Measurements from ENCODE around the gene KRT86.

GRCh38 chr12:52285172-52285745, 10.8 kb downstream of the KRT86 start:
- TF ChIP-seq POLR2AphosphoS5 (IDR thresholded peaks at IDR 0.05) (no peak), POLR2A (IDR thresholded peaks at IDR 0.05) (no peak)
- TF ChIP-seq, protein P1, sequence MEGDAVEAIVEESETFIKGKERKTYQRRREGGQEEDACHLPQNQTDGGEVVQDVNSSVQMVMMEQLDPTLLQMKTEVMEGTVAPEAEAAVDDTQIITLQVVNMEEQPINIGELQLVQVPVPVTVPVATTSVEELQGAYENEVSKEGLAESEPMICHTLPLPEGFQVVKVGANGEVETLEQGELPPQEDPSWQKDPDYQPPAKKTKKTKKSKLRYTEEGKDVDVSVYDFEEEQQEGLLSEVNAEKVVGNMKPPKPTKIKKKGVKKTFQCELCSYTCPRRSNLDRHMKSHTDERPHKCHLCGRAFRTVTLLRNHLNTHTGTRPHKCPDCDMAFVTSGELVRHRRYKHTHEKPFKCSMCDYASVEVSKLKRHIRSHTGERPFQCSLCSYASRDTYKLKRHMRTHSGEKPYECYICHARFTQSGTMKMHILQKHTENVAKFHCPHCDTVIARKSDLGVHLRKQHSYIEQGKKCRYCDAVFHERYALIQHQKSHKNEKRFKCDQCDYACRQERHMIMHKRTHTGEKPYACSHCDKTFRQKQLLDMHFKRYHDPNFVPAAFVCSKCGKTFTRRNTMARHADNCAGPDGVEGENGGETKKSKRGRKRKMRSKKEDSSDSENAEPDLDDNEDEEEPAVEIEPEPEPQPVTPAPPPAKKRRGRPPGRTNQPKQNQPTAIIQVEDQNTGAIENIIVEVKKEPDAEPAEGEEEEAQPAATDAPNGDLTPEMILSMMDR (IDR thresholded peaks at IDR 0.05) = no peak
